Fibroblast of skin of left biceps (primary cell): ENCODE results near the gene SERPINA12.

Experiments
- DNase-seq, 2 experiments: peaks; one replicate each; pipeline ENCODE4 v3.0.0-alpha.2; 2013; ENCODE audit warnings: low read depth in 2 of 2

The SERPINA12 gene, protein sequence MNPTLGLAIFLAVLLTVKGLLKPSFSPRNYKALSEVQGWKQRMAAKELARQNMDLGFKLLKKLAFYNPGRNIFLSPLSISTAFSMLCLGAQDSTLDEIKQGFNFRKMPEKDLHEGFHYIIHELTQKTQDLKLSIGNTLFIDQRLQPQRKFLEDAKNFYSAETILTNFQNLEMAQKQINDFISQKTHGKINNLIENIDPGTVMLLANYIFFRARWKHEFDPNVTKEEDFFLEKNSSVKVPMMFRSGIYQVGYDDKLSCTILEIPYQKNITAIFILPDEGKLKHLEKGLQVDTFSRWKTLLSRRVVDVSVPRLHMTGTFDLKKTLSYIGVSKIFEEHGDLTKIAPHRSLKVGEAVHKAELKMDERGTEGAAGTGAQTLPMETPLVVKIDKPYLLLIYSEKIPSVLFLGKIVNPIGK

DNA sequence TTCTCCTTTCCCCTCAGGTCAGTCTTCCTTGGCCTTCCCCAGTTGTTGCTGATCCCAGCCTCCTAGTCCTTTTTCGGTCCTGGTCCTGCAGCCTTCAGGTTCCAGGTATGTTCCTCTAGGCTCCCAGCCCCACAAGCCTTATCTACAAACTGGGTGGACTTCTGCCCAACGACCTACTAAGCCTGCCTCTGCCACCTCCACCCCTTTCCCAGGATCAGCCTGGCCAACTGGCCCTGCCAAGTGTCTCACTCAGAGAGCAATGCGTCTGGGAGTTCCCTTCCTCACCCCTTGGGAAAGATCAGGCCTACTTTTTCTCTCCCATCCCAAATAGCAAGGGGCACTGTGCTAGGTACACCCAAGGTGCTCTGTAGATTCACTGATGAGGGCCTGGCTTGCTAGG is at the start of gene SERPINA12:
Gene SERPINA12 (minus strand): TSS at position 114 of the 400 bp plus-strand sequence. CDS start 11,072 bp downstream, outside the sequence.
- DNase-seq, result no peak

DNA sequence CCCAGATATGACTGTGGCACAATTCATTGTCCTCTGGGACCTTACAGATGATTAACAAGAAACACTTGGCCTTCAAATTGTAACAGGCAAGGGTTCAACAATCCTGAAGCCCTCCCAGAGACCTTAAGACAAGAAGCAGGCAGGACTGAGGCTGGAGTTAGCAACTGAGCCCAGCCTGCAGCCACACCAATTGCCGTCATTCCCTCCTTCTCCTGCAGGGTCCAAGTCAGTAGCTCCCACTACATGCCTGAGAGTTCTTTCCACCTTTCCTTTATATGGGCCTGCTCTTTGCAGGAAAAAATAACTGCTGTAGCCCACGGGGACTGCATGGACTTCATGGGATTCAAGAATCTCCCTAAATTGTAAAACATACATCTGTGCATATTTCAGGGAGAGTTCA is 49.6 kb upstream of the SERPINA12 start:
- no peak for DNase-seq

DNA sequence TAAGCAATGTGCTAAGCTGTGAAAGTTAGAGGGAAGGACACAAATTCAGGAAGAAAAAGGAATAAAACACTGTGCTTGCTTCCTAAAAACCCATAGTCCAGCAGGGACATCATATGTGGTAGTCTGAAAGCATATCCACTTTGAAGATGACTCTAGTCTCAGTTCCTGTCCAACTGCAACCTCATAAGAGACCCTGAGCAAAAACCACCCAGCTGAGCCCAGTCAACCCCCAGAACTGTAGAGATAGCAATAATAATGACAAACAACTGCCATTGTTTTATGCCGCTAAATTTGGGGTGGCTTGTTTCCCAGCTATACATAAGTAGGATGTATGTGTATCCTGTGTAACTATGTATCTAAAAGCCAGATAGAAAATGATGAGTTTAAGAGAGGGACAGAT is 48.1 kb upstream of the SERPINA12 start:
- DNase-seq, result no peak

DNA sequence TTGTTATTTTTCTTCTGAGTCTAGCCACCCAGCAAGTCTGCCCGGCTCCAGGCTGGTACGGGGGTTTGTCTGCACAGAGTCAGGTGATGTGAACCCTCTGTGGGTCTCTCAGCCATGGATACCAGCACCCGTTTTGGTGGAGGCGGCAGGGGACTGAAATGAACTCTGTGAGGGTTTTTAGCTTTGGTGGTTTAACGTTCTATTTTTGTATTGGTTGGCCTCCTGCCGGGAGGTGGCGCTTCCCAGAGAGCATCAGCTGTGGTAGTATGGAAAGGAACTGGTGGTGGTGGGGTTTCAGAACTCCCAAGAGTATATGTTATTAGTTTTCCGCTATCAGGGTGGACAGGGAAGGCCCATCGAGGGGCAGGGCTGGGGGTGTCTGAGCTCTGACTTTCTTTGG is 46.7 kb upstream of the SERPINA12 start:
- no peak for DNase-seq

DNA sequence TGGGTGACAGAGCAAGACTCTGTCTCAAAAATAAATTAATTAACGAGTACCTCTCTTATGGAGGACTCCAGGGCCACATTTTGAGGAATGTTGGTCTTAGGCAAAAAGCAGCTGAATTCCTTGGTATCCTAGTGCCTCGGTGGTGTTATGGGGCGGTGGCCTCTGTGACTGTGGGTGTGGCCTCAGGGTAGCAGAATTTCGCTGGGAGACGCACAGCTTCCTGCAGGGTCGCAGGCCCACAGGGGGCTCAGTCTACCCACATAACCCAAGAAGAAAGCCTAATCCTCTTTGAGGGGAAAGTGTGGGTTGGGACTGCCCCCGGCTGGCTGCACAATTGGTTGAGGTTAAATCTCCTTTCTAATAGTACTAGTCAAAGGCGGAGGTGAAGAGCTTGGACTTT is 40.8 kb upstream of the SERPINA12 start:
- no peak for DNase-seq

DNA sequence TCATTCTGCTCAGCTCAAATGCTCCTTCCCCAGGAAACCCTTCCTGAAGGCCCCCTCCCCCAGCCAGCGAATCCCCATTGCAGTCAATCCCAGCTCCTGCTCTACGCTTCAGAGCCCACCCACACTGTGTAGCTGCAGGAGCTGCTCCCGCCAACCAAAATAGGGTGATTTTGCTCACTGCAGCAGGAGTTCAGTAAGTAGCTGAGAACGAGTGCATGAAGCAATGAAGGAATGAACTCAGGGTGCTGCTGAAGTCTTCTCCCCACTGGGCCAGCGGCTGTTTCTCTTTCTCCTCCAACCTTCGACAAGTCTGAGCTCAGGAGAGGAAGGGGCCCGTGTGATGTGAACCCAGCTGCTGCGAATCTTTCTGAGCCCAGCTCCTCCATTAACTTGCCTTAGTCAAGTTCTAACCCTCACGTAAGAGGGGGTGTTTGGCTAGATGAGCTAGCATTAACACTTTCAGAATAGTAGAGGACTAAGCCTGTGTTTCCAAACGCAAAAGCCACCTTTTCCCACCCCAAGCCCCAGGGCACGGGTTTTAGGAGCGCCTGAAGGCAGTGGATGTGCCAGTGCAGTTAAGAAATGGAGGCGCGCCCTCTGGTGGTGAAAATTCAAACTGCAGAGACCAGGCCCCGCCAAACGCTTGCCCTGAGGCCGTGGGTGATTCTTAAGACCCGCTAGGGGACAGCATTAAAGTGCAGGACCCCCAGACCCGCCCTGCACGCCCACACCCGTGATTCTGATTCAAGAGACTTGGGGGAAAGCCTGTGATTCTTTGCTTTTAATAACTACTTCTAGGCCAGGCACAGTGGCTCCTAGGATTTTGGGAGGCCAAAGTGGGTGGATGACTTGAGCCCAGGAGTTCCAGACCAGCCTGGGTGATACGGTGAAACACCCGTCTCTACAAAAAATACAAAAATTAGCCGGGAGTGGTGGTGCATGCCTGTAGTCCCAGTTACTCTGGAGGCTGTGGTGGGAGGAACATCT is 40.0 kb upstream of the SERPINA12 start:
- peak in 1 of 2 experiments; percentile 5 for DNase-seq

DNA sequence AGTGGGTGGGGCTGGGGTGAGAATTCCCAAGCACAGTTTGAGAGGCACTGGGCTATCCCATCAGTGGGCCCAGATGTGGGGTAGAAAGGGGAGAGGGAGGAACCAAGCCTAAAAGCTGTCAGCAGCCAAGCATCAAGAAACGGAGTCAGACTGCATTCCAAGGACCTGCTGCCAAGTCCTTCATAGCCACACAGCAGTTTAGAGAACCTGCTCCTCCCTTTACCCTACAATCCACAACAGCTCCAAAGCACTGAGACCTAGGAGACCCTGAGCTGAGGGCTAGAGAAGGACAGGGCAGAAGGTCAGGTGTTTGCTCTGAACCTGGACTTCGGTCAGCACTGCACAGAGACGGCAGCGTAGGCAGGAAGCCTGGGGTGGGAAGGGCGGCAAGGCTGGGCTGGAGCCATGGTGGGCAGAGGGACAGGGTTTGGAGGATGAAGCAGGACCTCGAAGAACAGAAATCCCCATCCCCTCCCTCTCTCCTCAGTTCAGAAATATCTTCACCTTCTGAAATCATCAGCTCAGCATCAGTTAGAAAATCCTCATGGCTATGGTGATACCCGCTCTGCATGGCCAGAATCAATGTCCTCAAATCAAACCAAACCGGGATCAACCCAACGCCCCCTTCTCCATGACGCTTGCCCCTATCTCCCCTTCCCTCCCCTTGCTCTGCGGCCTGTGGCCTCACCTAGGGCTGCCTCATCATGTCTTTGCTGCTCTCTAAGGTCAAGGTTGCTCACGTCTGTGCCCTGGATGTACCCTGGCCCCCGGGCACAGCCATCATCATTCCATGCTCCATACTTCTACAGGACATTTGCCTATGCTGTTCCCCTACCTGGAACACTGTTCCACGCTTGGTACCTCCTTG is 39.1 kb upstream of the SERPINA12 start:
- DNase-seq, result no peak

DNA sequence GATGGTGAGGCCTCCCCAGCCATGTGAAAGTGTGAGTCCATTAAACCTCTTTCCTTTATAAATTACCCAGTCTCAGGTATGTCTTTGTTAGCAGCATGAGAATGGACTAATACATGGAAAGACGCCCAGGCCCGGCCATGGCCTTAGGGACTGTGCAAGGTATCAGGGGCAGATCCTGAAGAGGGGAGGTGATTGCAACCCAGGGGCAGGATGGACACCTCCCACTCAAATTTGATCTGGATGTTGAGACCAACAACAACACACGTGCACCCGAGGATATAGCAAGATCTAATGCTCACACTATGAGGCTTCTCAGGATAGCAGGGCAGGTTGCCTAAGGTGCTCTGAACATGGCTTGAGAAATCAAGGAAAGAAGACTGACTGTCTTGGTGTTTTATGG is 38.5 kb upstream of the SERPINA12 start:
- no peak for DNase-seq

DNA sequence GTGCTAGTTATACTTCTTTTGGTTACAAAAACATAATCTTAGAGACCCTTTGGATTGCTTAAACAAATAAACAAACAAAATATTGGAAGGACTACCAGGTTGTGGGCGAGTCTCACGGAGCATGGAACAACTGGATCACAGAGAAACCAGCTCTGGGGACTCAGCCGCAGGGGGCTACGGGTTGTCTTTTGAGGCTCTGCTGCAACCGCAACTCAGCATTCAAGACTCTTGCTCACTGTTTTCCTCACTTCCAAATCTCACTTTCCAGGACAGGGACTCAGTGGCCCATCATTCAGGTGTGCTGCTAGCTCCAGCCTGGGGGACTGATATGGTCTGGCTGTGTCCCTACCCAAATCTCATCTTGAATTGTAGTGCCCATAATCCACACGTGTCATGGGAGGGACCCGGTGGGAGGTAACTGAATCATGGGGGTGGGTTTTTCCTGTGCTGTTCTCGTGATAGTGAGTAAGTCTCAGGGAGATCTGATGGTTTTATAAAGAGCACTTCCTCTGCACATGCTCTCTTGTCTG is 37.9 kb upstream of the SERPINA12 start:
- no peak for DNase-seq

DNA sequence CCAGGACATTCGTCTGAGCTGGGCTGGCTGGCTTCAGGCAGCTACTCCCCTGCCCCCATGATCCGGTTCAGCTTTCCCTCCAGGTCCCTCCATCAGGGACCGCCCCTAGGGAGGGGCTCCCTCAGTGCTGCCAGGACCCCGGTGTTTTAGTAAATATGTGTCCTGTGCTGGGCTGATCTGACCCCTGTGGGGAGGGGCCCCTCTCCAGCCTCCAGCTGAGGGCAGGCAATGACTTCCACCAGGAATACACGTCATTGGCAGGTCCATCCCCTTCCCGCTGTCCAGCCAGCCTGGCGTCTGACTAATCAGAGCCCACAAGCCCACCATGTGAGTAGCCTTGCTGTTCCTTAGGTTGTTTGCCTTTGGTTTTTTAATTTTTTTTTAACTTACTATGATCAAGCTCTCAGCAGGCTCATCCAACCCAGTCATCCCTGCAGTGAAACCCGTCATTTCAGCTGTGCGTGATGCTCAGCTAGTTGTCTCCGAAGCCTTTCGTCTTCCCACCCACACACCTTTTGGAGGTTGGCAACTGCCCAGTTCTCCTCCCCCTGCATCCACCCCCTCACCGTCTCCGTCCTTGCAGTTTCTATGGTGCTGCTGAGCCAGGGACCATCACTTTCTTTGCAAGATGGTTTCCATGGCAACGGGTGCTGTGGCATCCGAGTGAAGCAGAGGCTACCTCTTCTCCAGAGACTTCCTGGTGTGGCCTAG is 36.0 kb upstream of the SERPINA12 start:
- DNase-seq, result no peak

DNA sequence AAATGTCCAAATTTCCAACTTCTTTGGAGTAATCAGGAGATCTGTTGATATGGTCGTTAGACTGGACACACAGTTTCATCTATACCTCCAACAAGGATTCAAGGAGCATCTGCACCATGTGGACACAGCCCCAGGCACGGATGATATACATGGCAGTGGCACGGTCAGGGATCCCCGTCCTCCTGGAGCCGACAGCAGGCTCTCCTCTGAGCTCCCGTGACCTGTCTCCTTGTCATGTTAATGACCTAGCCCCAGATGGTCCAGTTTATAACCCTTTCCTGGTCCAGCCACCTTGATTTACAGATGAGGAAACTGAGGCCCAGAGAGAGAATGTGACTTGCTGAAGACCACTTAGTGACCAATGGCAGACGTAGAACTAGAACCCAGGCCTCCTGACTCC is 35.5 kb upstream of the SERPINA12 start:
- no peak for DNase-seq

DNA sequence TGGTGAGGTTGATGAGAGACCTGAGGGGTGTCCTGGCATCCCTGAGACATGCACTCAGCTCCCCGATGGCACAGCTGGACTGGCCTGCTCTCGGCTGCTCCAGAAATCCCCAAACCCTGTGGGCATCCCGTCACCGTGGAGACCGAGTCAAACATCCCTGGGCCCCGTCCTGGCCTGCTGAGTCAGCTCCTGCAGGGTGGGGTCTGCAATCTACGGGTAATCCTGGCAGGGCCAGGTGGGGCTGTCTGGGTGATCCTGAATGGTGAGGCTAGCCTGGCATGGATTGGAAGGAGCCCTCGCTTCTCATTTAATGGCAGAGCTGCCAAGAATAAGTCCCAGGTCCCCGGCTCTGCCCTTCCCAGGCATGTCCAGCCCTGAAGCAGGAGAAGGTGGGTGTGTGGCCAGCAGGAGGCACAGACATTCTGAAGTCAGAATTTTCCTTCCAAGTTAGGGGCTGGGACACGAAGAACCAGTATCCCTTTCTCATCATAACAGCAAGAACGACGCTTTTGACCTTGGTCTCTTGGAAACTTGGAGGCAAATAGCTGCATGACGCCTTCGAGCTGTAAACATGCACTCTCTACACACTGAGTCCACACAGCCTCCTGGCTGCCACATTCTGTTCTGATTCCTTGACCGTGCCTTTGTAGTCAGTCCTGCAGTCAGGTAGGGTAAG is 34.3 kb upstream of the SERPINA12 start:
- no peak for DNase-seq

DNA sequence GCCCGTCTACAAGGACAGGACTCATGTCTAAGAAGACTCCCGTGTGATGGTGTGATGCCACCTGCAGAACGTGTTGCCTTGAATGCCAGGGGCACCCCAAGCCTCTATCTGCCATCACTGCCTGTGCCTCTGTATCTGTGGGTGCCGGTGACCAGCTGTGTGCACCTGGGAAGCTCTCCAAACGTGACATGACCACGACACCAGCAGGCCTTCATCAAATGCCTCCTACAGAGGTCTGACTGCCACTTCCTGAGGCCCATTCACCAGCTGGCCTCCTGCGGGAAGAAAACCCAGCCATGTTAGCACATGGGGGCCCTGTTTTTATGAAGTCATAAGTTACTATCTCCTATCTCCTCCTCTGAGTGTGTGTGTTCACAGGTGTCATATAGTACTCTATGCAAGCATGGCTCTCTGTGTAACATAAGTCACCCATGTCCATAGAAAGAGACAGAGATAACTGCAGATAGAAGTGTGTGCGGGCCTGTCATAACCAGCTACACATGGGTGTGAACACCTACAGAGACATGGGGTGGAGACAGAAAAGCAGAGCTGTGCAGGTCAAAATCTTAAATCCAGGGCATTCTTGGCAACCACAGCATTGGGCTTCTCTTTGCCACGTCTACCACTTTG is 33.7 kb upstream of the SERPINA12 start:
- DNase-seq, result no peak

DNA sequence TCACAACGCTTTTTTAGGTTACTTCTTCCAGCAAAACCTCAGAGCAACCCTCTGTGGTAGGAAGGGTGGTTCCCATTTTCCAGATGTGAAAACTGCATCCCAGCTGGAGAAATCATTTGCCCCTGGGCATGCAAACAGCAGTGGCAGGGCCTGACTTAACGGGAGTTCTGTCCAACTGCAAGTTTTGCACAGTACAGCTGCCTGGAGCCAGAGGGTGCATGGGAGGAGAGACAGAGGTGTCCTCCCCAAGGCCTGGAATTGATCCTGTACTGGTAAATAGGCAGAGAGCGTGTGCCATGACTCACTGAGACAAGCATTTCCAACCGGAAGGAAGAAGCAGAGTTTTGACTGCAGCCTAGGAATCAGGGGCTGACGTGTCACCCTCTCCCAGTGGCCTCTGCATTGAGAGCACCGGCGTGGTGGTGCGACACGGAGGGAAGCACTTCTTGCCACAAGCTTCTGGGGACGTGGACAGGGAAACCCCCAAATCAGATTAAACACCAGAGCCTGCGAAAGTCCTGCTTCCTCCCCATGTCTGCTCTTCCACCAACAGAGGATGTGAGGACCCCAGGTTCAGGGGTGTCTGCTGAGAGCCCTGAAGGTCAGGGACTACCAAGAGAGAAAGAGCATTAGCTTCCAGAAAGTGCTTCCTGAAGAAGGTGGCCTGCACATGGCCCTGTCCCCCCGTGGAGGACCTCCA is 33.0 kb upstream of the SERPINA12 start:
- DNase-seq, result peak in 1 of 2 experiments; percentile 4

DNA sequence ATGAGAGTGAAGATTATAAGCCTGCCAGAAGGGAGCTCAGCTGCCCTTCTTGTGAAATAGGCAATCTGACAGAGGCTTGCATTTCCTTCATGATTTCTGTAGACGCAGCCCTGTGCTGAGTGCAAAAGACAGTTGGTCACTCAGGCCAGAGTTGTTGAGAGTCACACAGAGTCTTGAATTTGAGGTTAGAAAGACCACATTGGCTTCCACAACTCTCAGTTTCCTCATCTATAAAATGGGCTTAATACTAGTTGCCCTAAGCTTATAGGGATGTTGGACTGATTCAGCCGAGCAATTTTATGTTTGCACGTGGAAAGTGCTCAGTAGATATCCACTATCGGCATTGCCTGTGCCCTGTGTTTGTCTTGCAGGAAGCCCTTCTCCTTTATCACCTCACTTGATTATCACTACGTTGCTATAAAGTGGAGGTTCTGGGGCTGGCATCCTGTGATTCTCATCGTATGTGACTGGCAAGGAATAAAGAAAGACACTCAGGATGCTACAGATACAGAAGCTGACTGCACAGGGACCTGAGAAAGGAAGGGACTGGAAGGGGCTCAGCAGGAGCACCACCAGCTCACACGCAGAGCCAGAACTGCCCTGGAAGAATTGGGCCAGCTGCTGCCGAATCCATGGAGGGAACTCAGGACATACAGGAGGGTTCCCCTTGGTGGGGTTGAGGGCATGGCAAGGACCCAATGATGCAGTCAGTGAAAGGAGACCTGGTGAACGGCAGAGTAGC is 32.1 kb upstream of the SERPINA12 start:
- no peak for DNase-seq

DNA sequence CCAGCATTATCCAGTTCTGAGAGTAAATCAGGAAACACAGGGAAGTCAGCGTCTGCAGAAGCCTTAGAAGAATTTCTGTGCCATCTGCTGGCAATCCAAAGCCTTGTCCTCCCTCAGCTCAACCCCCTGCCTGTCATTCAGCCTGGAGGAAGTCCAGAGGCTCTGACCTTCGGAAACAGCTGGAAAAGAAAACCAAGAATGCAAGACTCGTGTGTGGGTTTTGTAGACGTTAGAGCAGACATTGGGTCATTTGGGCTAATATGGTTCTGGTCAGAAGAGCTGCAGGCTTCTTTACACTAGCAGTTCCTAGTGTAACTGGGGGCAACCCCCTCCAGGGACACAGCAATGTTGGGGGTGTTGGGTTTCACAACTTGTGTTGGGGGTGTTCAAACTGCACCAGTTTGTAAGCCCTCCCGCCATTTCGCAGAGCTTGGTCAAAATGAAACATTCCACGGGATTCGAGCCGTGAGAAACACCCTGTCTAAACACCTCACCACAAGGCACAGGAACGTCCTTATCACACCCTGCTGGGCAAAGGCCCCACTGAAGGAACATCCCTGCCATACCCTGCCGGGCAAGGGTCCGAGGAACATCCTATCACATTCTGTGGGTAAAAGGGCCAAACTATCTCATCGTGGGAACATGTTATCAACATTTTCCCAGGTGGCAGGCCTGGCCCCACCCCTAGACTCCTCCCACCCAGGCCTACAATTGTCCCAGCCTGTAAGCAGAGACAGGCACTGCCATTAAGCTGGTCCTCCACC is 30.9 kb upstream of the SERPINA12 start:
- no peak for DNase-seq

DNA sequence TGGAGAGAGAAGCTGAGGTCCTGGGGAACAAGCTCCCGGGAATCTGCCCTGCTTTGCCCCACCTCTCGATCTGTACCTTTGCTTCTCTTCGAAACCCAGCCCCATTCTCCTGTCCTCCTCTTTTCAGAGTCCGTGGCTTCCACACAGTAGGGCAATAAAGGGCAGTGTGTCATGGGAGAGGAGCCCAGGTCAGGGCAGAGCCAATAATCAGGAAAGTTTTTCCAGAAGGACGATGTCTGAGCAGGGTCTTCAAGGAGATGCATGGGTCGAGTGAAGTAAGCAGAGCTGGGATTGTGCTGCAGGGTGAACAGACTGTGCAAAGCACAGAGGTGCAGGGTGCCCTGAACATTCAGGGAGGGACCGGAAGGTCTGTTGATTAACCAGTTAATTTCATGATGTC is 29.9 kb upstream of the SERPINA12 start:
- DNase-seq, result no peak
